A549 (cell line): ENCODE data around the gene CHAF1A.

Experiments used
- ELK1 ChIP-seq: fragments of 150-350 bp; IDR thresholded peaks from 2 replicates; pipeline ENCODE4 v1.6.1; 2014; ENCODE audit warnings: low read depth, mild to moderate bottlenecking, low read length
- EP300 ChIP-seq, 2 experiments: fragments of >200 bp; sonication (Bioruptor Twin); formaldehyde crosslinking; IDR thresholded peaks; 2 replicates in 1 of 2; 3 replicates in 1 of 2; pipeline ENCODE4 v1.6.1; 2016 to 2017
- POLR2A ChIP-seq: IDR thresholded peaks from 2 replicates; pipeline ENCODE4 v1.6.1; 2012; ENCODE audit warnings: mild to moderate bottlenecking, low read length
- RFX5 ChIP-seq: fragments of 450-650 bp; IDR thresholded peaks from 2 replicates; pipeline ENCODE4 v1.7.1; 2014; ENCODE audit warnings: antibody characterized with exemption, mild to moderate bottlenecking, moderate library complexity
- SREBF2 ChIP-seq: fragments of 450-650 bp; IDR thresholded peaks from 2 replicates; pipeline ENCODE4 v1.6.1; 2014; ENCODE audit warnings: mild to moderate bottlenecking, moderate library complexity
- USF2 ChIP-seq: fragments of 450-650 bp; IDR thresholded peaks from 2 replicates; pipeline ENCODE4 v1.6.1; 2014; ENCODE audit warnings: antibody characterized with exemption
- TF ChIP-seq, protein P1 (sequence below): fragments of >200 bp; sonication (Bioruptor Twin); formaldehyde crosslinking; IDR thresholded peaks from 3 replicates; pipeline ENCODE4 v1.5.1; 2016
- TF ChIP-seq, protein P2 (sequence below): fragments of 250-450 bp; sonication (Bioruptor Pico); IDR thresholded peaks from 2 replicates; pipeline ENCODE4 v1.5.0; 2021; ENCODE audit warnings: mild to moderate bottlenecking, moderate library complexity, borderline replicate concordance

DNA sequence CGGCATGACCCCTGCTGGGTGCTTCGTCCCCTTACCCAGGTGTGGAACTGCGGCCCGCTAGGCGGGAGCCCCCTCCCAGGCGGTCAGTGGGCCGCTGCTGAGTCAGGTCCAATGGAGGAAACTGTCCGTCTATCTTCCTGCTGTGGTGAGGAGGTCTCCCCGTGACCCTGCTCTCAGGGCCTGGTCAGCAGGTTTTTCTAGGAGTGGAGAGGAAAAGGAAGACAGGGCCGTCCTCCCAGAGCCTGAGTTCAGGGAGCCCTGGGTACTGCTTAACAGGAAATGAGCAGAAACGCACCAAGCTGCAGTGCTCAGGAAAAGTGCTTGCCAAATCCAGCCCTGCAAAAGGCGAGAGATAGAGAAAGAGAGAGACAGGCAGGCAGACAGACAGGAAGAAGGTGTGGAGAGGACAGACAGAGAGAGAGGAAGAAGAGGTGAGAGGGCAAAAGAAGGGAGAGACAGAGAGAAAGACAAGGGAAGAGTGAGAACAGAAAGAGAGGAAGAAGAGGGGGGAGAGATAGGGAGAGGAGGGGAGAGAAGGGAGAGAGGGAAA lies 12.3 kb upstream of the CHAF1A start:
- TF ChIP-seq RFX5 (no peak), POLR2A (no peak), EP300 (IDR thresholded peaks at IDR 0.05) (no peak), USF2 (no peak), ELK1 (no peak), SREBF2 (no peak)
- TF ChIP-seq, protein P1, sequence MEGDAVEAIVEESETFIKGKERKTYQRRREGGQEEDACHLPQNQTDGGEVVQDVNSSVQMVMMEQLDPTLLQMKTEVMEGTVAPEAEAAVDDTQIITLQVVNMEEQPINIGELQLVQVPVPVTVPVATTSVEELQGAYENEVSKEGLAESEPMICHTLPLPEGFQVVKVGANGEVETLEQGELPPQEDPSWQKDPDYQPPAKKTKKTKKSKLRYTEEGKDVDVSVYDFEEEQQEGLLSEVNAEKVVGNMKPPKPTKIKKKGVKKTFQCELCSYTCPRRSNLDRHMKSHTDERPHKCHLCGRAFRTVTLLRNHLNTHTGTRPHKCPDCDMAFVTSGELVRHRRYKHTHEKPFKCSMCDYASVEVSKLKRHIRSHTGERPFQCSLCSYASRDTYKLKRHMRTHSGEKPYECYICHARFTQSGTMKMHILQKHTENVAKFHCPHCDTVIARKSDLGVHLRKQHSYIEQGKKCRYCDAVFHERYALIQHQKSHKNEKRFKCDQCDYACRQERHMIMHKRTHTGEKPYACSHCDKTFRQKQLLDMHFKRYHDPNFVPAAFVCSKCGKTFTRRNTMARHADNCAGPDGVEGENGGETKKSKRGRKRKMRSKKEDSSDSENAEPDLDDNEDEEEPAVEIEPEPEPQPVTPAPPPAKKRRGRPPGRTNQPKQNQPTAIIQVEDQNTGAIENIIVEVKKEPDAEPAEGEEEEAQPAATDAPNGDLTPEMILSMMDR, result no peak
- TF ChIP-seq, protein P2, sequence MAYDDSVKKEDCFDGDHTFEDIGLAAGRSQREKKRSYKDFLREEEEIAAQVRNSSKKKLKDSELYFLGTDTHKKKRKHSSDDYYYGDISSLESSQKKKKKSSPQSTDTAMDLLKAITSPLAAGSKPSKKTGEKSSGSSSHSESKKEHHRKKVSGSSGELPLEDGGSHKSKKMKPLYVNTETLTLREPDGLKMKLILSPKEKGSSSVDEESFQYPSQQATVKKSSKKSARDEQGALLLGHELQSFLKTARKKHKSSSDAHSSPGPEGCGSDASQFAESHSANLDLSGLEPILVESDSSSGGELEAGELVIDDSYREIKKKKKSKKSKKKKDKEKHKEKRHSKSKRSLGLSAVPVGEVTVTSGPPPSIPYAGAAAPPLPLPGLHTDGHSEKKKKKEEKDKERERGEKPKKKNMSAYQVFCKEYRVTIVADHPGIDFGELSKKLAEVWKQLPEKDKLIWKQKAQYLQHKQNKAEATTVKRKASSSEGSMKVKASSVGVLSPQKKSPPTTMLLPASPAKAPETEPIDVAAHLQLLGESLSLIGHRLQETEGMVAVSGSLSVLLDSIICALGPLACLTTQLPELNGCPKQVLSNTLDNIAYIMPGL (CRISPR knock-in tag), result no peak
